ENCODE results near the gene NEU3.
"Not testable (repeated sequence)": the region's sequence is repeated elsewhere in the genome, so short reads cannot be mapped to it uniquely, and the experiment has no call there.

Gene NEU3, protein sequence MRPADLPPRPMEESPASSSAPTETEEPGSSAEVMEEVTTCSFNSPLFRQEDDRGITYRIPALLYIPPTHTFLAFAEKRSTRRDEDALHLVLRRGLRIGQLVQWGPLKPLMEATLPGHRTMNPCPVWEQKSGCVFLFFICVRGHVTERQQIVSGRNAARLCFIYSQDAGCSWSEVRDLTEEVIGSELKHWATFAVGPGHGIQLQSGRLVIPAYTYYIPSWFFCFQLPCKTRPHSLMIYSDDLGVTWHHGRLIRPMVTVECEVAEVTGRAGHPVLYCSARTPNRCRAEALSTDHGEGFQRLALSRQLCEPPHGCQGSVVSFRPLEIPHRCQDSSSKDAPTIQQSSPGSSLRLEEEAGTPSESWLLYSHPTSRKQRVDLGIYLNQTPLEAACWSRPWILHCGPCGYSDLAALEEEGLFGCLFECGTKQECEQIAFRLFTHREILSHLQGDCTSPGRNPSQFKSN

DNA sequence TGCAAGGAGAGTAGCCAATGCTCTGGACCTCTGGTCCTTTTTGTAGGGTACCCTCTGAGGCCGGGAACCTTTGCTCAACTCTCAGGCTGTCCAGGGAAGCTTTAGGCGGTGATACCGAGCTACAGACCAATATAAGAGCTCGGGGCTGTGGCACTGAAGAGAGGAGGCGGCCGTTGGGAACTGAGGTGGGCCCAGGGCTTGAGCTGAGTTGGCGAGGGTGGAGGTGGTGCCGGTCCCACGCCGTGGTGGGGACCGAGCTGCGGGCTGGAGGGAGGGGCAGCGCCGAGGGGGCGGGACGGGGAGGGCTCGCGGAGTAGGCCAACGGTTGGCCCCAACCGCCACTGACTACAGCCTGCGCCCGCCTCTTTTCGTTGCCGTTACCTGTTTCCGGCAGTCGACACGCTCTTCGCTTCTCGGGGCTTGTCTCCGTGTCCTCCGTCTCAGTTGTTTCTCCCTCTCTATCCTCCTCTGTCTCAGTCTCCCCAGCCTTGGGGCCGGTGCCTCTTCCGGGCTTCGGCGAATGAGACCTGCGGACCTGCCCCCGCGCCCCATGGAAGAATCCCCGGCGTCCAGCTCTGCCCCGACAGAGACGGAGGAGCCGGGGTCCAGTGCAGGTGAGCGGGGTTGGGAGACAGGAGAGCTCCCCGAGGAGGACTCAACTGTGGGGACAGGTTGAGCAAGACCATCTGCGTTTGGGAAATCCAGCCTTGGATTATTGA, at the start of gene NEU3:
Gene NEU3, plus strand, starts transcription at position 393 of the 719 bp plus-strand sequence. Its CDS starts 128 bp downstream, at position 521.
- DNase-seq: peak; percentile 47

DNA sequence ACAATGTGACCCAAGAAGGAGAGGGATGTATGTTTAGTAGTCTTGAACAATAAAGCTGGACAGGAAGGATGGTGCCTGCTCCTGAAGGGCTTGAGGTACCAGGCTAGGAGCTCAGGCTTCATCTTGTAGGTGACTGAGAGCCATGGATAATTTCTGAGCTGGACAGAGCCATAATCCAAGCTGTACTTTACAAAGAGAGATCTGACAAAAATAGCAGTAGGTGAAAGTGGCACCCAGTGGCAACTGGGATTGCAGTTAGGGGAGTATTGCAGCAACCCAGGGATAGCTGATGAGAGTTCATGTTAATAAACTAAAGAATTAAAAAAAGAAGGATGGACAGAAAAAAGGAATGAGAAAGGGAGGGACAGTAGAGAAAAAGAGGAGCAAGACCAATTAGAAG, 47.2 kb upstream of the NEU3 start:
- no peak for DNase-seq

DNA sequence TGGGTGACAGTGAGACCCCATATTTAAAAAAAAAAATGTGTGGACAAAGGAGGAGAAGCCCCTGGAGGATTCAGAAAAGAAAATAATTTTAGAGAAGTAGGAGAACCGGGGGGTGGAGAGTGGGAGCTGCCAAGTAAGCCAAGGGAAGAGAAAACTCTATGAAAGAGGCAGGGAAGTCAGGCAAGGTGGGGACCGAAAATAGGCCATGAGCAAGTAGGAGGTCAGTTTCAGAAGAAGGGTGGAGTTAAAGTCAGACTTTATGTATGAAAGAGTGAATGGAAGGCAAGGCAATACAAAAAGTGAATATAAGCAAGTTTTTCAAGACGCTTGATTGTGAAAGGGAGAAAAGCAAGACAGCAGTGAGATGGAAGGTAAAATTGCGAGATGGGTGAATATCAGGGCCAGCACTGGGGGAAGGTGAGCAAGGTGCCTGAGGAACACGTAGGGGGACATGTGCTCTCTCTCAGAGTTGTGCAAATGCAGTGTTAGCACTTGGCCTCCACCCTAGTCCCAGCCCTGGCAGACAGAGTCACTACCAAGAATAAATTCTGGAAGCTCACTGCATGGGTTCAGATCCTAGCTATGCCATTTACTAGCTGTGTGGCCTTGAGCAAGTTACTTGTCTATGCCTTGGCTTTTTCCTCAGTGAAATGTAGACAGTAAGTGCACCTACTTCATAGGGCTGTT, 46.5 kb upstream of the NEU3 start:
- no peak for DNase-seq

DNA sequence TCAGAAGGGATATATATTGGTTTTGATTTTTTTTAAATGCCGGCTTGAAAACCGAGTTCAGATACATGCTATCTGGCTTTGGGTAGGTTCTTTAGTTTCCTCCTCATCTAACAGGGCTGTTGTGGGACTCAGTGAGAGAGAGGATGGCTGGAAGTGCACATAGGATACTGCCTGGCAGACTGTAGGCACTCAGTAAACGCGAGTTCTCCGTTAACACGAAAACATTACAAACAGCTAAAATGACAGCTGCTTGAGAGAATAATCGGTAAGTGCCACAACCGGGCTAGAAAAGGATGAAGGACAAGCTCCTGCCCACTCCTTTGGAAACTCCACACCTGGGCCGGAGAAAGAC, 40.2 kb upstream of the NEU3 start:
- DNase-seq: no peak

DNA sequence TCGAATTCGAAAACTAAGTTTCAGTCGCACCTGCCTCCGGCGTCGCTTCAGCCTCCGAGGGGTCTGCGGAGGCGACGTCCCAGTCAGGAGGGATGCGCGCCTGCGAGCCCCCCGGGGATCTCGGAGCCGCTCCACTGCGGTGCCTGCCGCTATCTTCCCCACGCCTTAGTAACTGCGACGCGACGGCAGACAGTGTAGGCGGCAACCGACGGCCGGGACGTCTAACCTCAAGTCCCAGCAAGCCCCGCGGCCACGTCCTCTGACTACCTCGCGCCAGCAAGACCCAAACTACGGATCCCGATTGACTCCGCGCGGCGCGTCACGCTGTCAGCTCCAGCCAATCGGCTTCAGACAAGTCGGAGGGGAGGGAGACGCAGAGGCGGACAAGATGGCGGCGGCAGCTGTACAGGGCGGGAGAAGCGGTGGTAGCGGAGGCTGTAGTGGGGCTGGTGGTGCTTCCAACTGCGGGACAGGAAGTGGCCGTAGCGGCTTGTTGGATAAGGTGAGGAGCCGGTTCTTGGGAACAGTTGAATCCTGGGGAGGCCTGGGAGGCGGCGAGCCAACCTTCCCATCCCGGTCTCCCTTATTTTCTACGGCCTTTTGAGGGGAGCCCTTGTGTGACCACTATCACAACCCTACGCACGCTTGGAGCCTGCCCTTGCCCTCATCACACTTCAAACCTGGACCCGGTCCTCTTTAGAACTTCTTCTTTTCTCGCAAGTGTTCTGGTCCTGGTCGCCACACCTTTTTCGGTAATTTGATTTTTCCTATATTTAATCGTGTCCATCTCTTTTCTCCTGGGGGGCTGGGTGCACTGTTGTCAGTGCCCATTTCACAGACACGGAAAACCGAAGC, 39.6 kb upstream of the NEU3 start, which contains the start of the genes SPCS2 and XRRA1:
Gene SPCS2, plus strand, starts transcription at position 369 of the 855 bp plus-strand sequence. Its CDS starts 20 bp downstream, at position 389.
Gene XRRA1, minus strand, starts transcription at position 194 of the 855 bp plus-strand sequence. CDS start 8,213 bp downstream, outside the sequence.
- peak; percentile 96 for DNase-seq

DNA sequence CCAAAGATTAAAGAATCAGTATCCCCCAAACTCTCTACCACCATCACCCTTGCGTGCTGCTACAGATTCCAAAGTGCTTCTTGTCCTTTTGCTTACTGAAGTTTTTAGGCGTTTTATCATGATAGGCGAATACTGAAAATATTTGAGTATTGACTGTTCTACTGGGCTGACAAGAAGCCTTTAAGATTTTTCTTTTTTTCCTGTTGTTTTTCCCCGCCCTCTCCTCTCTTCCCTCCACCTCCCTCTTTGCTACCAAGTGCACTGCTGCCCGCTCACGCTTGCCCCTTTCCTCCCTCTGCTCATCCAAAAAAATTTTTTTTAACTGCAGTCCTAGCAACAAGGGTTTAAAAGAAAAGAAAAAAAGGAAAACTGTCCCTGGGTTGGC, 39.0 kb upstream of the NEU3 start:
- DNase-seq: no peak

DNA sequence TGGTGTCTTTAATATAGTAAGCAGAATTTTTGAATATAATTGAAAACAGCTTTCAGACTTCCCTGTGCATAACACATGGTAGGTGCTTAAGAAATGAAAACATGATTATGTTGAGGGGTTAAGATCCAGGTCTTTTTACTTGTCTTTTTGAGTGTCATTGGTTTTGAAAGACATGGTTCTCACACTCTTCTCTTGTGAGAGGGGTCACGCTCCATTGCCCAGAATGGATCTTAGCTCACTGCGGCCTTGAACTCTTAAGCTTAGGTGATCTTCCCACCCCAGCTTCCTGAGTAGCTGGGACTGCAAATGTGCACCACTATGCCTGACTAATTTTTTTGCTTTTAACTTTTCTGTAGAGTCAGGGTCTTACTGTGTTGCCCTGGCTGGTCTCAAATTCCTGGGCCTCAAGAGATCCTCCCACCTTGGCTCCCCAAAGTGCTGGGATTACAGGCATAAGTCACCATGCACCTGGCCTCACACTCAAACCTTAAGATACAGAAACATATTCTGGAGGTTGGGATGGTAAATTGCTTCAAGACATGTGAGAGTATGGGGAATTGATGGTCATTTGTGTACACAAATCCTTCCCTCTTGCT, 38.3 kb upstream of the NEU3 start:
- DNase-seq: no peak

DNA sequence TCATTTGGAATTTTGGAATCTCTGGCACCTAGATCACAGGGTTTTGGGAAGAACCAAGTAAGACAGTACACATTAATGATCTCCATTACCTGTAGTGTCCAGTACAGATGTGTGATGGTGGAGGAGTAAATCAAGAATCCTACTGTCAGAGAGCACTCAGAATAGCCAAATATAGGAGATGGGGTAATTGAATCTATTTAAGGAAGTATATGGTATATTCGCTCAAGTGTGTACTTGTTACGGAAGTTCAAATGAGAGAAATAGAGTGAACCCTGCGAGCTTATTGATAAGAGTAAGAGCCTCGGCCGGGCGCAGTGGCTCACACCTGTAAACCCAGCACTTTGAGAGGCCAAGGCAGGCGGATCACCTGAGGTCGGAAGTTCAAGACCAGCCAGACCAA, 37.5 kb upstream of the NEU3 start:
- no peak for DNase-seq

DNA sequence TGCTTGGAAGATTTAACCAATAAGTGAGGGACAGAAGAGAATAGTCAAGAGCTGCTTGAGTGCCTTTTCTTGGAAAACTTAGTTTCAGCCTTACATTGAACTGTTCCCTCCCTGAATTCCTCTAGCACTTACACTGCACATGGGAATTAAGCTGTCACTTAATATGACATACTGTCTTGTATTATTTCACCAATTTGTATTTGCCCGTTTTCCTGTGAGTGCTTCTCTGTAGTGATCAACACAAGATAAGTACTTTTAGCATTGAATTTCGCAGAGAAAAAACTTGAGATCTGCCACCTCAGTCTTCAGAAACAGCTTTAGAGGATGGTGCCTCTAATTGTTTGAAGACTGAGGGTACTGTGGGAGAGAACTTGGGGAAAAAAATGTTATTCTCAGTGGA, 36.0 kb upstream of the NEU3 start:
- DNase-seq: no peak

DNA sequence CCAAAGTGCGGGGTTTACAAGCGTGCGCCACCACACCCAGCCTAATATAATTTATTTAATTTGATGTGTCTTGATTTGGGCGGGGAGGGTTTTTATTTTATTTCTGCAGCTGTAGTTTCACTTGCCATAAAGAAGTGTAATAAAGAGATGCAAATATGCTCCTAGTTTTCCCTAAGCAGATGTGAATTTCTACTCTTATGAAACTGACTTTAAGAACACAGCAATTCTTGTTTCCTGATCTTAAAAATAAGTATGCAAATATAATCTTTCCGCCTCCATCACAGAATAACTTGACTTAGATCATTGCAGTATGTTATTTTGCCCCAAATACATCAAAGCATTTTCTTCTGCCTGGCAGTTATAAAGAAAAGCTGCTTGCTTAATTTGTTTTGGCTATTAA, 35.3 kb upstream of the NEU3 start:
- DNase-seq: no peak

DNA sequence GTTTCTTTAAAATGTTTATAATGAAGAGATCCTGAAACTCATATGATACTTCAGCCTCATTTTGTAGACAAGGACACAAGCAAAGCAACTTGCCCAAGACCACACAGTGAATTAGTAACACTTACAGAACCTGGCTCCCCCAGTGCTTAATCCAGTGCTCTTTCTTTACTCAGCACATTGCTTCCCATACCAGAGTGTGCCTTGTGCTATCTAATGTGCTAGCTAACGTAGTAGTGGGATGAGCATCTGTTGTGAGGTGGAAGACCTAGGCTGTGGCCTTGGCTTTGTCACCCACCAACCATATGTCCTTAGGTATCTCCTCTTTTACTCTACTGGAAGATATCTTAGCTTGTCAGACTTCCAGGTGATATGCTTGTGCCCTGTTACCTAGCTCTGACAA, 34.5 kb upstream of the NEU3 start:
- no peak for DNase-seq

DNA sequence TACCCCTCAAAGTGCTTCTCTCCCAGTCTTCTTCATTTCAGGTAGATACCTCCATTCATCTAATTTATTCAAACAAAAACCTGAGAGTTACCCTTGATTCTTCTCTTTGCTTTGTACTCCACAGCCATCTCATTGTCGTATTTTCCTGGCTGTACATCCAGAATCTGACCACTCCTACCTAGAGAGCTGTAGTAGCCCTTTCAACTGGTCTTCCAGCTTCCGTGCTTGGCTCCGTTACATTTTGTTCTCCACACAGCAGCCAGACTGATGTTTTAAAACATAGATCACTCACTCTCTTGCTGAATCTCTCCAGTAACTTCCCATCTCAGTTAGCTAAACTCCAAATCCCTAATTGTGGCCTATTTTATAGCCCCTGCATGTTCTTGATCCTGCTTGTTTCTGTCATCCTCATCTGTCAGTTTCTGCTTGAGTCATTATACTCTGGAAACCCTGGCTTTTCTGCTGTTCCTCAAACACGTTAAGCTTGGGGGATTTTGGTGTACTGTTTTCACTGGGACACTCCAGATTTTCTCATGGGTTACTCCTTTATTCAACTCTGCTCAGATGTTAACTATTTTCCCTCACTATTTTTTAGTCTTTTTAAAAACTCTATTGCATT, 32.2 kb upstream of the NEU3 start:
- no peak for DNase-seq

DNA sequence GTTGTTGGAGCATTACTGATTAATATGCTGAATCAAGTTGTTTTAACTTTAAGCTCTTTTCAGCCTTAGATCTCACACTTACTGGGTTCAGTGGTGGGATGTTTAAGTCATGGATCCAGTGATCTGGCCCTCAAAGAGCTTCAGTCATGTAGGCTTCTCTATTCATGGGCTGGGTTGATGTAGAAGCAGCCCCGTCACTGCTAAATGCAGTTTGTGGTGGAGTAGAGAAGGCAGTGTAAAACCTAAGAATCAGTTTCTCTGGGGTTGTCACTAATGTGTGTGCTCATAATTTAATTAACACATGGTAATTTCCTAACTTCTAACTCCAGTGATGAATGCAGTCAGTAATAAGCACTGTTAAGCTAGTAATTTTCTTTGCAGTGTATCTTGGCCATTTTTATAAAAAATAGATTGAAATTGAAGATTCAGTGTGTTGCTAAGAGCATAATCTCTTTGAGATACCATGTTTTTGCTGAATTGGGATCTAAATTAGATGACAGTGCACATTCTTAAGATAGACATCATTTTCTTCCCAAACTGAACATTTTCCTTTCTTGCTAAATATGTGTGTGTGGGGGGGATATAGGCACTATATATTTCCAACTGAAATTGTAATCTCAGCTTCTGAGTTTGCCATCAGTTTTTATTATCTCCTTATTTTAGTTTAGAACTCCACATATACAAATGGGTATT, 30.6 kb upstream of the NEU3 start:
- DNase-seq: no peak

DNA sequence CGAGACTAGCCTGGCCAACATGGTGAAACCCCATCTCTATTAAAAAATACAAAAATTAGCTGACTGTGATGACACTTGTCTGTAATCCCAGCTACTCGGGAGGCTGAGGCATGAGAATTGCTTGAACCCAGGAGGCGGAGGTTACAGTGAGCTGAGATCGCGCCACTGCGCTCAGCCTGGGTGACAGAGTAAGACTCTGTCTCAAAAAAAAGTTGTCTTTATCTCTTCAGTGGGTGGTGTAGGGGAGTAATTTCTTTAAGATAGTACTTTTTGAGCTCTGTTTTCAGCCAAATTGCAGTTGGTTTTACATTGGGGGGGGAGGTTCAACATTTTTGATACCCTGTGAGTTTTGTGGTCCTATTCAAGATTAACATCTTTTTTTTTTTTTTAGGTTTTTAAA, 28.6 kb upstream of the NEU3 start:
- DNase-seq: not testable (repeated sequence)

DNA sequence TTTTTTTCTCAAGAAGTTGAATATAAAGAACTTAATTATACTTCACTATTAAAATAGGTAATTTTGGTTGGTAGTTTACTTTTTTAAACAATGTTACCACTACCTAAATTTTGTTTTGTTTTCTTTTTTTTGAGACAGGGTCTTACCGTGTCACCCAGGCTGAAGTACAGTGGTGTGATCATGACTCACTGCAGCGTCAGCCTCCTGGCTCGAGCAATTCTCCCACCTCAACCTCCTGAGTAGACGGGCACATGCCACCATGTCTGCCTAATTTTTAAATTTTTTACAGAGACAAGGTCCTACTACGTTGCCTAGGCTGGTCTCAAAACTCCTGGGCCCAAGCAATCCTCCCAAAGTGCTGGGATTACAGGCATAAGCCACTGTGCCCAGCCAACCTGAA, 22.1 kb upstream of the NEU3 start:
- DNase-seq: no peak

DNA sequence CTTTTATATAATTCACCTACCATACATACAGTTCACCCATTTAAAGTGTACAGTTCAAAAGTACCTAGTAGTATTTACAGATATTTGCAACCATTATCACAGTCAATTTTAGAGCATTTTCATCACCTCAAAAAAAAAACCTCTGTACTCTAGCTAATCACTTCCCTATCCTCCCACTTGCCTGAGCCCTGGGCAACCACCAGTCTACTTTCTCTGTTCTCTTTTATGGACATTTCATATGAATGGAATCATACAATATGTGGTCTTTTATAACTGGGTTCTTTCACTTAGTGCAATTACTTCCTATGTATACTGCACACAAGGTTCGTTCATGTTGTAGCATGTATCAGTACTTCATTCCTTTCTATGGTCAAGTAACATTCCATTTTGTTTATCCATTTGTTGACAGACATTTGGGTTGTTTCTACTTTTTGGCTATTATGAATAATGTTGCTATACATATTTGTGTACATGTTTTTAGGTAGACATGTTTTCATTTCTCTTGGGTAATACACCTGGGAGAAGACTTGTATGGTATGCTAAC, 17.8 kb upstream of the NEU3 start:
- no peak for DNase-seq

DNA sequence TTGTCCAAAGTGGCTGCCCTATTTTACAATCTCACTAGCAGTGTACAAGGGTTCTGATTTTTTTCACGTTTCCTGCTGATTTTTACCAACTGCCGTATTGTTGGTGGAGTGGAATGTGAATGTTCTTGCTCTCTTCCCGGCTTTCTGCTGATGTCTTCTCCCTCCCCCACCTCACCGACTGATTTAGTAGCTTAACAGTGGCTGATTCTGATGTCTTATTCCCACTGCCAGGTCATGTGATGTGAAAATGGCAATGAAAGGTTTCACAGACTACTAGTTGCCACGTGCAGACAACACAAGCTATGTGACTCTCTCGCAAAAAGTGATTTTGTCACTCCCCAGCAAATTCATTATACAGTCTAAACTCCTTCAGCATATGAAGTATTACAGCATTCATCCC, 17.3 kb upstream of the NEU3 start:
- DNase-seq: no peak

DNA sequence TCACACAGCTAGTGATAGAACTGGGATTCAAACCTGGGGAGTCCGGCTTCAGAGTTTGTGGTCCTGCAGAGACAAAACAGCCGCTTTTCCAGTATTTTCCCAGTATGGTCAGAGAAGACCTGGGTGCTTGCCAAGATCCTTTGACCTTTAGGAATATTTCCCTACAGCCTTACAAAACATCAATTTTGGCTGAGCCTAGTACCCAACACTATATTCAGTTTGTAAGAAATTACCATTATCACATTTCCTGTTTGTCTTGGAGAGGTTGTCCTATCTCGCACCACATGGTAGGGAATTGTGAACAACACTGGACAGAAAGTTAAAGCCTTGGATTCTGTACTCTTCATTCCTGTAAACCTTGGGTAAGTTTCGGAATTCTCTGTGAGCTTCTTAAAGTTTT, 10.7 kb upstream of the NEU3 start:
- DNase-seq: no peak

DNA sequence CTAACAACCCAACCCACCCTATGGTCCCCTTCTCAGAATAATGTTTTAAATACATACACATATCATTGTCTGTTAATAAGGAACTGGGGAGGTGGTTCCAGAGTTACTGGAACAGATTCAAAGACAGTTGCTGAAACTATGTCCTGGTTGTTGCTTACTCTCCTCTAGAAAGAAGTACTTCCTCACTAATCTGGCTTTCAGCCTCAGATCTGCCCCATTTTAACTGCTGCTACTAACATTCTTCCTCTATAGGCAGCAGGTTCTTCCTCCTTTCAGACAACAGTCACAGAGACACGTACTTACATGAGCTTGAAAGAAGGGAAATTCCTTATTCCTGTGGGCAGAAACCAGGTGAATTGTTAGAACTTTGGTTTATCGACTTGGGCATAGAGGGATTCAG, 8.1 kb upstream of the NEU3 start:
- no peak for DNase-seq

DNA sequence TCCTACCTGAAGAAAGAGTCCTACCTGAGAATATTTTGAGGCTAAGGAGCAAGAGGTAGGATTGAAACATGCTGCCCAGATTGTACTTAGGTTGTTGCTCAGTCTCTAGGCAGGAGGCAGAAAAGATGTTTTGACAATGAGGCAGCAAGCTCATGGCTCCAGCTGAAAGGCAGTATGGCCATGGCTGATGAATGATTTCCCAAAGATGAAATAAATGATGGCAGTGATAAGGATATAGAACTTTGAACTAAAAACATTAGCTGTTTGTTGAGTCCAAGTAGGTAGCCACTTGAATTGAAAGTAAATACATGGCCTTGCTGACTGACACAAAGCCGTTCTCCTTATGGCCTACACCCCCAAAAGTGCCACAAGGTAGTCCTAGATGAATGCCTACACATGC, 6.8 kb upstream of the NEU3 start:
- no peak for DNase-seq

DNA sequence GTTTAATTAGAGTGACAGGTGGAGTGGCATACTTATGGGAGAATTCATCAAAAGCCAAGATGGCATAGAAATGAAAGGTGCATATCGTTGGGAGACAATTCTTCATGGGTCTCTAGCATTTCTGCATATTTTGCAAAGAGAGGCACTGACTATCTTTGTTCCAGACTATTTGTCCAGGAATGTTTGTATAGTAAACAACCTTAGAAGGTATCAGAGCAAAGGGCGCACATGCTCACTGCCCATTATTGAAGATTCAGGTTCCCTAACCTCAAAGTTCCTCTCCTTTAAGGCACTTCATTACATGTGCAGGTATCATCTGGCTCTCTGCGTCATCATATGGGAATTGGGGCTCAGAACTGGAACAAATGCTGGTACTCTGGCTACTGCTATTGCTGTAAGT, 4.7 kb upstream of the NEU3 start:
- DNase-seq: no peak
